MM.1S (cell line): ENCODE measurements around the gene ZDHHC1.

Source experiments
- CTCF ChIP-seq: fragments of 300-600 bp; sonication (generic); IDR thresholded peaks from 2 replicates; pipeline ENCODE4 v1.5.1; 2016; ENCODE audit warnings: antibody characterized with exemption, low read length, mixed read lengths
- EZH2 ChIP-seq: fragments of 300-600 bp; sonication (generic); optimal IDR thresholded peaks from 2 replicates; pipeline ENCODE3; 2017; ENCODE audit warnings: low read depth, mild to moderate bottlenecking, antibody characterized with exemption, low read length, mixed read lengths
- EZH2phosphoT487 ChIP-seq: fragments of 300-600 bp; sonication (generic); IDR thresholded peaks from 2 replicates; pipeline ENCODE4 v1.6.1; 2018; ENCODE audit warnings: antibody characterized with exemption, low read length

GRCh38 chr16:67463691-67464090 lies 47.4 kb upstream of the ZDHHC1 start:
- no peak for TF ChIP-seq CTCF
- no peak for TF ChIP-seq EZH2
- no peak for TF ChIP-seq EZH2phosphoT487
